HepG2 (cell line): ENCODE results near the gene MYCBPAP.

ENCODE experiments used
- EZH2 ChIP-seq: conservative IDR thresholded peaks from 2 replicates; pipeline ENCODE4 v1.6.1; 2012; ENCODE audit warnings: mild to moderate bottlenecking, low read depth, low read length, moderate library complexity
- POLR2A ChIP-seq, 2 experiments: IDR thresholded peaks; 2 replicates each; pipeline ENCODE4 v1.6.1; 2011; ENCODE audit warnings: low read depth in 2 of 2, low read length in 2 of 2, mild to moderate bottlenecking in 1 of 2, moderate library complexity in 1 of 2; ENCODE audit not compliant: insufficient read depth in 1 of 2
- RFX1 ChIP-seq: fragments of 450-650 bp; IDR thresholded peaks from 2 replicates; pipeline ENCODE4 v1.6.1; 2017
- TAF1 ChIP-seq: sonication (generic); formaldehyde crosslinking; IDR thresholded peaks from 2 replicates; pipeline ENCODE4 v1.4.0; 2020; ENCODE audit warnings: missing genetic modification reagents
- ZC3H13 ChIP-seq: sonication (generic); formaldehyde crosslinking; IDR thresholded peaks from 2 replicates; pipeline ENCODE4 v1.8.1; 2023; ENCODE audit warnings: mild to moderate bottlenecking, missing genetic modification reagents, moderate library complexity
- TF ChIP-seq, protein P1 (sequence below): sonication (generic); formaldehyde crosslinking; IDR thresholded peaks from 2 replicates; pipeline ENCODE4 v1.5.0; 2020; ENCODE audit warnings: mild to moderate bottlenecking, missing genetic modification reagents, moderate library complexity
- TF ChIP-seq, protein P2 (sequence below): sonication (generic); formaldehyde crosslinking; IDR thresholded peaks from 2 replicates; pipeline ENCODE4 v1.4.0; 2020; ENCODE audit warnings: missing genetic modification reagents, borderline replicate concordance

DNA sequence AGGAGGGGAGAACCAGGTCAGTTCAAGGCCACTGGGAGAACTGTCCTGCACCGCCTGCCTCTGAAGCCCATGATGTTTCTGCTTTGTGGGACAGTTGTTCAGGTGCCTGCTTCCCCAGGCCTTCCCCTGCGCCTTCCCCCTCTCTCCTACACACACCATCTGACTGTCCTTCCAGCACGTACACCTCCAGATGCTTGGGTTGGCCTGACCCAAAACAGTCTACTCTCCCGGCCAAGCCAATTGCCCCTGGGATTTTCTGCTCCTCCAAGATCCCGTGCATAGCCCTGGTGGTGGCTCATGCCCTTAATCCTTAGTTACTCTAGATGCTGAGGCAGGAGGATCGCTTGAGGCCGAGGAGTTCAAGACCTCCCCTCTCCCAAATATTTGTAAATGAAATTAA lies 30.3 kb upstream of the MYCBPAP start:
- TF ChIP-seq, protein P1, sequence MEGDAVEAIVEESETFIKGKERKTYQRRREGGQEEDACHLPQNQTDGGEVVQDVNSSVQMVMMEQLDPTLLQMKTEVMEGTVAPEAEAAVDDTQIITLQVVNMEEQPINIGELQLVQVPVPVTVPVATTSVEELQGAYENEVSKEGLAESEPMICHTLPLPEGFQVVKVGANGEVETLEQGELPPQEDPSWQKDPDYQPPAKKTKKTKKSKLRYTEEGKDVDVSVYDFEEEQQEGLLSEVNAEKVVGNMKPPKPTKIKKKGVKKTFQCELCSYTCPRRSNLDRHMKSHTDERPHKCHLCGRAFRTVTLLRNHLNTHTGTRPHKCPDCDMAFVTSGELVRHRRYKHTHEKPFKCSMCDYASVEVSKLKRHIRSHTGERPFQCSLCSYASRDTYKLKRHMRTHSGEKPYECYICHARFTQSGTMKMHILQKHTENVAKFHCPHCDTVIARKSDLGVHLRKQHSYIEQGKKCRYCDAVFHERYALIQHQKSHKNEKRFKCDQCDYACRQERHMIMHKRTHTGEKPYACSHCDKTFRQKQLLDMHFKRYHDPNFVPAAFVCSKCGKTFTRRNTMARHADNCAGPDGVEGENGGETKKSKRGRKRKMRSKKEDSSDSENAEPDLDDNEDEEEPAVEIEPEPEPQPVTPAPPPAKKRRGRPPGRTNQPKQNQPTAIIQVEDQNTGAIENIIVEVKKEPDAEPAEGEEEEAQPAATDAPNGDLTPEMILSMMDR: no peak
- TF ChIP-seq TAF1: no peak
- TF ChIP-seq, protein P2, sequence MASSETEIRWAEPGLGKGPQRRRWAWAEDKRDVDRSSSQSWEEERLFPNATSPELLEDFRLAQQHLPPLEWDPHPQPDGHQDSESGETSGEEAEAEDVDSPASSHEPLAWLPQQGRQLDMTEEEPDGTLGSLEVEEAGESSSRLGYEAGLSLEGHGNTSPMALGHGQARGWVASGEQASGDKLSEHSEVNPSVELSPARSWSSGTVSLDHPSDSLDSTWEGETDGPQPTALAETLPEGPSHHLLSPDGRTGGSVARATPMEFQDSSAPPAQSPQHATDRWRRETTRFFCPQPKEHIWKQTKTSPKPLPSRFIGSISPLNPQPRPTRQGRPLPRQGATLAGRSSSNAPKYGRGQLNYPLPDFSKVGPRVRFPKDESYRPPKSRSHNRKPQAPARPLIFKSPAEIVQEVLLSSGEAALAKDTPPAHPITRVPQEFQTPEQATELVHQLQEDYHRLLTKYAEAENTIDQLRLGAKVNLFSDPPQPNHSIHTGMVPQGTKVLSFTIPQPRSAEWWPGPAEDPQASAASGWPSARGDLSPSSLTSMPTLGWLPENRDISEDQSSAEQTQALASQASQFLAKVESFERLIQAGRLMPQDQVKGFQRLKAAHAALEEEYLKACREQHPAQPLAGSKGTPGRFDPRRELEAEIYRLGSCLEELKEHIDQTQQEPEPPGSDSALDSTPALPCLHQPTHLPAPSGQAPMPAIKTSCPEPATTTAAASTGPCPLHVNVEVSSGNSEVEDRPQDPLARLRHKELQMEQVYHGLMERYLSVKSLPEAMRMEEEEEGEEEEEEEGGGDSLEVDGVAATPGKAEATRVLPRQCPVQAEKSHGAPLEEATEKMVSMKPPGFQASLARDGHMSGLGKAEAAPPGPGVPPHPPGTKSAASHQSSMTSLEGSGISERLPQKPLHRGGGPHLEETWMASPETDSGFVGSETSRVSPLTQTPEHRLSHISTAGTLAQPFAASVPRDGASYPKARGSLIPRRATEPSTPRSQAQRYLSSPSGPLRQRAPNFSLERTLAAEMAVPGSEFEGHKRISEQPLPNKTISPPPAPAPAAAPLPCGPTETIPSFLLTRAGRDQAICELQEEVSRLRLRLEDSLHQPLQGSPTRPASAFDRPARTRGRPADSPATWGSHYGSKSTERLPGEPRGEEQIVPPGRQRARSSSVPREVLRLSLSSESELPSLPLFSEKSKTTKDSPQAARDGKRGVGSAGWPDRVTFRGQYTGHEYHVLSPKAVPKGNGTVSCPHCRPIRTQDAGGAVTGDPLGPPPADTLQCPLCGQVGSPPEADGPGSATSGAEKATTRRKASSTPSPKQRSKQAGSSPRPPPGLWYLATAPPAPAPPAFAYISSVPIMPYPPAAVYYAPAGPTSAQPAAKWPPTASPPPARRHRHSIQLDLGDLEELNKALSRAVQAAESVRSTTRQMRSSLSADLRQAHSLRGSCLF (CRISPR knock-in tag): no peak
- no peak for TF ChIP-seq EZH2
- no peak for TF ChIP-seq RFX1
- no peak for TF ChIP-seq ZC3H13 (CRISPR knock-in tag)
- no peak for TF ChIP-seq POLR2A (IDR thresholded peaks at IDR 0.05; ENCODE audit: insufficient read depth in 1 of 2, low read depth in 2 of 2, low read length in 2 of 2)
